HG02759 (cell line): ENCODE data around the gene GRHL1.

ENCODE experiments used
- ATAC-seq: cut with Tn5 transposase; IDR thresholded peaks from one replicate; pipeline ENCODE4 v1.9.1; 2021; ENCODE audit warnings: mild to moderate bottlenecking, moderate library complexity; ENCODE audit not compliant: unreplicated experiment

GRHL1 gene

GRCh38 chr2:9971890-9972289 is 20.4 kb downstream of the GRHL1 start:
- no peak for ATAC-seq

DNA sequence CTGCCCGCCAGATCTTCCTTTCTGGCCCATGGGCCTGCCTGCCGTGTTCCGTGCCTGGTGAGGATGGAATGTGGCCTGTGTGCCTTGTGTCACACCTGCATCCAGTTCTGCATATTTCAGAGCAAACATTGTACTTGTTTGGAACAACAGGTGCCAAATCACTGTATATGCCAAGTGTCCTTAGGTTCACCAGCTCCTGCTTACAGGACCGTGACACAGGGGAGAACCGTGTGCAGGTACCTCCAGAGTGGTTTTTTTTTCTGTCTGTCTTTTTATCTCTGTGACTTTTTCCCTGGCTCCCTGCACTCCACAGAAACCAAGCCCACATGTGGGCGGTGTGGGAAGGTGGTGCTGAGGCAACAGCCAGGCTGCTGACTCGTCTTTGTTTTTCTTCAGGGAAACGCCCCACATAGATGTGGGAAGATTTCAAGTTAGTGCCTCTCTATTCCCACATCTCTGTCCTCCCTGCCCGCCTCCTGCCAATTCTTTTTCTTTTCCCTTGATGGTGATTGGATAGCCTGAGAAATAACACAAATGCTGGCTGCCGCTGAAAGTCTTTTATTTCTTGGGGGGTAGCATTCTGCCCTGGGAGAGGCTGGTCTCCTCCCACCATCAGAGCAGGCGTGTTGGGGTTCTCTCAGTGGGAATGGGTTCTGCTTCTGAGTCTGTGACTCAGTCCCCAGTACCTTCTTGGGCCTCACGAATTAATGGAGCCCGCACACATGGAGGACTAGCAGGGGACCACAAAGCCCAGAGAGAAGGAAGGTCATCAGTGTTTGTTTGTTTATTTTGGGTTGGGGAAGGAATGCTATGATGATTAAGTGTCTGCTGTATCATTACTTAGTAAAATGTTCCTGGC is 21.4 kb downstream of the GRHL1 start:
- no peak for ATAC-seq

- ATAC-seq, result no peak
Observed at GRCh38 chr2:9973690-9974089, 22.2 kb downstream of the GRHL1 start.

DNA sequence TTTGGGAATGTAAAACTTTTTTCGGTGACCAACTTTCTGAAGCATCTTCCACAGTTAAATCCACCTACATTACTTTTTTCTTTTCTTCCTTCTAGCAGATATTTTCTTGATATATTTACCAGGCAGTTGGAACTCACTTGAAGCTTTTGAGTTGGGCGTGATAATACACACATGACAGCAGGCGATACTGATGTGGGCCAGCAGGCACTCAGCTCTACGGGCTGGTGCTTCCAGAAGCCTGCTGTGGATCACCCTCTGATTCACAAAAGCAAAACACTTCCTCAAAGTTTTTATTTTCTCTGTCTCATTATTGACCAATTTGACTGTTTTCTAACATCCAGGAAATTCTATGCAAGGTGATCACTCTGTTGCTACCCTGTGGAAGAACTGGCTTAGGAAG is 22.9 kb downstream of the GRHL1 start:
- no peak for ATAC-seq

DNA sequence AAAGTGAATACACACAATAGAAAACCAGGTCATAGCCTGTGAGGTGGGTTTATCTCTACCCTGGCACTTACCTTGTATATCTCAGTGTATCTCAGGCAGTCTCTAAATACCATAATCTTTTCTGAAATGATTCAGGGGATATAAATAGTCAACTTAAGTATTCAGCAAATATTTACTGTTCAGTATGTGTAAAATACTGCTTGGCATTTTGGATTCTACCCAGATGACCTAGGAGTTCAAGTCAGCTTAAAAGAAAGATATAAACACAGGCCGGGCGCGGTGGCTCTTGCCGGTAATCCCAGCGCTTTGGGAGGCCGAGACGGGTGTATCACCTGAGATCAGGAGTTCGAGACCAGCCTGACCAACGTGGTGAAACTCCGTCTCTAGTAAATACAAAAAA is 23.8 kb downstream of the GRHL1 start:
- no peak for ATAC-seq

- no peak for ATAC-seq
Observed at GRCh38 chr2:9975805-9976447, 24.4 kb downstream of the GRHL1 start.

DNA sequence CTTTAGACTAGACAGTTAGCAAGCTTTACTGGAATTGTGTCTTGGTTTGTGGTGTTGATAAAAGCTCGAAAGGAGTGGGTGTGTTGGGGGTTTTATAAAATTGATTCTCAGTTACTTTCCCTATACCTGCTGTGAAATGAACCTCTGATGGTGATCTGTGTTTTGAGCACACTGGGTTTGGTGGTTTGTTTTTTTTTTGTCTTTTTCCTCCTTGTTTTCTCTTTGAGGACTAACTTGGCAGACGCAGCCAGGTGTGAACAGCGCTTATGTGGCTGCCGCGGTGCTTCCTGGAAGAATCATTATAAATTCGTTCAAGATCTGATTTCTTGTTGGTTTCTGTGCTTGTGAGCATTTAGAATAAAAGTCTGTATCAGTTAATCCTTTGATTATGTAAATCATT is 28.5 kb downstream of the GRHL1 start:
- no peak for ATAC-seq

DNA sequence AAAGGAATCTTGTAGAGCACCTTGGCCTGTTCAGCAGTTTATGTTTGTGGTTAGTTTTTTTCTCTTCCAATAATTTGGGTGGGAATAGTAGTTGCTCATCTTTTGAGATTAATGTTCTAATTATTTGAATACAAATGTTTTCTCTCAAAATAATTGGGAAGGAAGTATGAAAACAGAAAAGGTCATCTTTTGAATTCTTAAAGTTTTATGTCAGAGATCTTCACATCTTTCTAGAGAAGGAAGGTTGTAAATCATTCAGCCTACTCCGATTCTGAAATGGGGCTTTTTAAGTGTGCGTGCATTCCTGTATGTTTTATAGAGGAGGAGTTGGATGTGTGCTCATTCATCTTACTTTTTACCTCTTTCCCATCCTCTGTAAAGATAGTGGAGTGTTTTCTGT is 29.0 kb downstream of the GRHL1 start:
- ATAC-seq, result no peak

- ATAC-seq, result no peak
Observed at GRCh38 chr2:9981655-9982054, 30.2 kb downstream of the GRHL1 start.

GRCh38 chr2:9982248-9982647 is 30.8 kb downstream of the GRHL1 start:
- no peak for ATAC-seq

DNA sequence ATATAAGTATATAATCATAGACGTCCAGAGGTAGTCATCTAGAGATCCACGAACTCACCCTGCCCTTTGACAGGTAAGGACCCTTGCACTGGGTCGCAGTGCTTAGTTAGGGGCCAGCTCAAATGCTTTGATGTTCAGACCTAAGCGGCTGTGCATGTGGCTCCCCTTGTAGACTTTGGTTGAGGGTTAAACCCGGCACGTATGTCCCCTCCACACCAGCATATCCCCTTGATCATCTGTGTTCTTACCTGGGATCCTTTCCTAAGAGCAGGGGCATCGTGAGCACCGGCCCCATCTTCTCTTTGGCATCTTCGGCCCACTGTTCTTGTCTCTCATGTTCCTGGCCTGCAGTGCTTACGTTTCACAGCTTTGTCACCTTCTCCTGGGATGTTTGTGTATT is 31.4 kb downstream of the GRHL1 start:
- no peak for ATAC-seq

DNA sequence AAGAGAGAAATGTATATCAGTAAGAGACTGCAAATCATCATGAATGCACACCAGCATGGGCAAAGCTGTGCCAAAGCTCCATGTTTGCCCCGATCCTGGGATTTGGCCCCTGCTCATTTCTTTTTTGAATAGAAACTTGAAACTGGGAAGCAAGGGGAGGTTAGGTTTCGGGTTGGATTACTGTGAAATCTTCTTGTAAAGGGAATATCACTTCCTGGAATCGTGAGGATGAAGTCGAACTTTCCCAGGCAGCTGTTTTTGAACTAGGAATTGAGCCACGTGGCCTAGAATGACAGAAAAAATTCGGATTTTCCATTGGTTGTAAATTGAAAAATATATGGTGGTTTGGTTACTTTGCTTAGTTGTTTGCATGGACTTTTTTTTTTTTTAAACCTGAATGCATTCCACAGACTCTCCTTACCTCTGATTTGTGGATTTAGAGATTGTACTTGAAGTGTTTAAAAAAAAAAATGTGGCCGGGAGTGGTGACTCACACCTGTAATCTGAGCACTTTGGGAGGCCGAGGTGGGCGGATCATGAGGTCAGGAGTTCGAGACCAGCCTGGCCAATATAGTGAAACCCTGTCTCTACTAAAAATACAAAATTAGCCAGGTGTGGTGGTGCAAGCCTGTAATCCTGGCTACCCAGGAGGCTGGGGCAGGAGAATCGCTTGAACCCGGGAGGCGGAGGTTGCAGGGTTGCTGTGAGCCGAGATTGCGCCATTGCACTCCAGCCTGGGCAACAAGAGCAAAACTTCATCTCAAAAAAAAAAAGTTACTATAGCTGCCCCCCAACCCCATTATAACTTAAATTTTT is 32.1 kb downstream of the GRHL1 start:
- no peak for ATAC-seq

GRCh38 chr2:9984217-9984739 is 32.8 kb downstream of the GRHL1 start:
- no peak for ATAC-seq

DNA sequence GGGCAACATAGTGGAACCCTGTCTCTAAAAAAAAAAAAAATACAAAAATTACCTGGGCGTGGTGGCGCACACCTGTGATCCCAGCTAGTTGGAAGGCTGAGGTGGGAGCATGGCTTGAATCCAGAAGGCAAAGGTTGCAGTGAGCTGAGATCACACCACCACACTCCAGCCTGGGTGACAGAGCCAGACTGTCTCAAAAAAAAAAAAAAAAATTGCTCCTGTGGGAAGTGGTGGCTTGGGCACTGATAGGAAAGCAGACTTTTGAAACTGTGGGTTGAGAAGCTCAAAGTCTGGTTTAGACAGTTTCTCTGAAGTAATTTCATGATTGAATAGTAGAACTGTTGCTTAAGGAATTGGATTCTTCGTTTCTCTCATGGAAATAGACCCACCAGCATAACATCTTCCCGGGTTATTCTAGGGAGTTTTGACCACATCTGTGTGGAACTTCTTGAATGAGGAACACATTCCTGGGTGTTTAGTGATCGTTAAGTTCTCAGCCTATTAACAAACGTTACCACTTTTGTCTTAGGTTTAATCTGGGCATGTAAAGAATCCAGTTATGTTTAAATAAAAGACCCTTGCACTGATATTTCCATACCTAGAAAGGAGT is 33.5 kb downstream of the GRHL1 start:
- ATAC-seq, result no peak

DNA sequence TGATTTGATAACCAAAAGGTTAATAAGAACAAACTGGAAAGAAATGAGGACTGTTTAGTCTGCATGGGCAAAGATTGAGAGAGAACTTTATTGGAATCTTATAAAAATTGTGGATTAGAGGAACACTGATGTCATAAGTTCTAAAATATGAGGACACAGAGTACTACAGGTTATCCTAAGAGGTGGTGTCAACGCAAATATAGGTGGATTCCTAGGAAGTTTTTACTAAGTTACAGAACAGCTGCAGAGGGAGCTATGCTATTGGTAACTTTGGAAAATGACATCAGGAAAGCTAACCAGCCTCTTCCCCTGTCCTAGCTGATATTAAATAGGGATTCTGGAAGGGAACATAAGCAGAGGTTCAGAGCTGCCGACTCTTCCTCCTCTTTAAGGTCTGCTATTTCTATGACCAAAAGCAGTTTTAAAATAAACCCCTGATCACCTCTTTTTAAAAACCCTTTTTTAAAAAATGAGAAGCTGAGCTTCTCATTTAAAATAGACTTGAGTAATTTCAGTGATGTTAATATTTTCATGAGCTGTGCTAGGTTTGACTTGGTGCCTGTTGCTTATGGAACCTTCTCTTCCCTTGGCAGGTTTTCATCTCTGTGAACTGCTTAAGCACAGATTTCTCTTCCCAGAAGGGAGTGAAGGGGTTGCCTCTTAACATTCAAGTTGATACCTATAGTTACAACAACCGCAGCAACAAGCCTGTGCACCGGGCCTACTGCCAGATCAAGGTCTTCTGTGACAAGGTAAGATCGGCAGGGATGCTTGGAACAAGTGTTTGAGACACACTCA is 34.2 kb downstream of the GRHL1 start:
- no peak for ATAC-seq

GRCh38 chr2:9988320-9988719 is 36.8 kb downstream of the GRHL1 start:
- no peak for ATAC-seq

GRCh38 chr2:9990736-9991135 is 39.2 kb downstream of the GRHL1 start:
- no peak for ATAC-seq

DNA sequence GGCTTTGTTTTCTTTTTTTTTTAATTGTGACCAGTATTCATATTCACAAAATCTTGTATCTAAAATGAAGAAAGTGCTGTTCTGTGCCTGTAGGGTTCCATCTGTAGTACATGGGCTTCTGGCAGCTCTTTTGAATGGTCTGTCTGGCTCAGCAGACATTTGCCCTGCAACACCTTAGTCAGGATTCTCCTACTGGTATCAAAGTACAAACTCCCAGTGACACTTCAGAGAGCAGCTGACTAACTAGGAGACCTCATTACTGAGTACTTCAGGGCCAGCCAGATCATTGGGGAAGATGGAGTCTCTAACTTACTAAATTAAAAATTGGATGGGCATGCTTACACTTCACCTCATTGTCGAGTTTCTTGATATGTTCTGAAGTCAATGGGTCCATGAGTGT is 39.7 kb downstream of the GRHL1 start:
- no peak for ATAC-seq

DNA sequence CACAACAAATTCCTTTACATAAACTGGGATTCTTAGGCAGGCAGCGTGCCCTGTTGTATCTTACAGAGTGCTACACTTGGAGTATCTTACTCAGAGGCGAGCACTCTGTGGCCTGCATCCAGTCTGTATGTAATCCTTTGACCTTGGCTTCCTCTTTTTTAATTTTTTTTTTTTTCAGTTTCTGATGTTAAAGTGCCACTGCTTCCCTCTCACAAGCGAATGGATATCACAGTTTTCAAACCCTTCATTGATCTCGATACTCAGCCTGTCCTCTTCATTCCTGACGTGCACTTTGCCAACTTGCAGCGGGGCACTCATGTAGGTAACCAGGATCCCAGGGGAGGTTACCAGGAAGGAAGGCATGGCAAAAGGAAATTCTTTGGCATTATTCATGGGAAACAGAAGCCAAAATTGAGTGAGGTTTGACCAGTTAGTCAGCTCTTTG is 40.4 kb downstream of the GRHL1 start:
- ATAC-seq, result no peak
